LoVo (cell line): ENCODE data around the gene AGBL5.
A peak's percentile ranks its signal among the peaks of the same experiment; 100 is the strongest.

Experiments
- DNase-seq: peaks from one replicate; pipeline ENCODE4 v3.0.0-alpha.2; 2016; ENCODE audit warnings: low spot score

AGBL5 gene

DNA sequence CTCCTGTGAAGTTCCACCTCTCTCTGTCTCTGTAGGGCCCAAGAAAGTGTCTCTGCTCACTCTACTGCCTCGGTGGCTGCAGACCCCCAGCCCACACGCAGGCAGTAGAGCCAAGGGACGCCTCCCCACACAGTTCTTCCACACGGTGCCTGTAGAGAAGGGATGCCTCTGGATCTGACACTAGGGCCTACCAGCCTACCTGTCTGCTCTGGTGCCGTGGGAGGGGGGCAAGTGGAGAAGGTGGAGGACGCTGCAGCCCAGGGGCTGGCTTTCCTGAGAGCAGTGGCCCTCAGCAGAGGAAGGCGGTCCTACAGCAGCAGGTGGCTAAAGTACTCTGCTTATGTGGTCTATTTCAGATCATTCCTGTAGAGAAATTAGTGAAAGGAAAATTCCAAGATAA lies 27.7 kb upstream of the AGBL5 start:
- DNase-seq, result no peak

DNA sequence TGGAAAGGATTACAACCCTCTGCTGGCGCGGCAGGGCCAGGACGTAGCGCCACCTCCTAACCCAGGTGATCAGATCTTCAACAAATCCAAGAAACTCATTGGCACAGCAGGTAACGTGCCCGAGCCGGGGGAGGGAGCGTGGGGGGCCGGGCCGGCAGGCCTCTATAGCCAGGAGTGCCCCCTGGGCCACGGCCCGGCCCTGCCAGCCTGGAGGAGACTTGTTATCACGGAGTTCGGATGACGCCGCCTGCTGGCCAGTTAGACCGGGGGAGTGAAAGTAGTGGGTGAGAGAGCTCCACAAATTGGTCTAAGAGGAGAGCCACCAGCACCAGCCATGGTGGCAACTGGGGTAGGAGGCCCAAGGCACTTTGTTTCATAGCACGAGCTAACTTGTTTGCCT lies 27.3 kb upstream of the AGBL5 start:
- no peak for DNase-seq

DNA sequence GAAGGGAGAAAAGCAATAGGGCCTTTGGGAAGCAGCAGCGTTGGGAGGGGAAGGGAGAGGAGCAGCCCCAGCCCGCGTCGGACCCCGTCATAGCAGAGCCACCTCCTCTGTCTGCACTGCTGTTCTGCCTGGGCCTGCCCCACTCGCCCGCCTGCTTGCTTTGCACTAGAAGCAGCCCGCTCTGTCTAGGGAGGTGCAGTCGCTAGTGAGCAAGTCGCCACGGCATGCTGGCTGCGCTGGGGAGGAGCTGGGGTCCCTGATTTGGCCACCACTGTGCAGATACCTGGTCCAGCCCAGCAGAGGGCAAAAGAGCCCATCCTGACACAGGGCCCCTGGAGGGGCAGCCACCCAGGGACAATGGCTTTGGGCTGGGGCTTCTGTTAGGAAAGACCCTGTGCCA lies 26.7 kb upstream of the AGBL5 start:
- DNase-seq, result no peak

DNA sequence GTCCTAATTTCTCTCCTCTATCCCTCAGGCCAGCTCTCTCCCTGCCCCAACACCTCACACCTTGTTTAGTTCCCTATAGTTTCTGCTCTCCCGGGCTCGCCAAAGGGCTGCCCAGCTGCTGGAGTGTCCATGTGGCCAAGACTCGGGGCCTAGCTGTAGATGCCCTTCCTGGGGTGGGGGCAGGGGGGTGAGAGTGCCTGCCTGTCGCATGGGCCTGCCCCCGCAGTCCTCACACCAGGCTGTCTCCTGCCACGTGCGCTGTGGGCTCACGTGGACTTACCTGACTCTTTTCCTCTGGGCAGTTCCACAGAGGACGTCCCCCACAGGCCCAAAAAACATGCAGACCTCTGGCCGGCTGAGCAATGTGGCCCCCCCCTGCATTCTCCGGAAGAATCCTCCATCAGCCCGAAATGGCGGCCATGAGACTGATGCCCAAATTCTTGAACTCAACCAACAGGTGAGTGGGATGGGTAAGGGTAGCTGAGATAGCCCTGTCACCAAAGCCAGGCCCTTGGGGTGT lies 26.1 kb upstream of the AGBL5 start:
- DNase-seq, result no peak

DNA sequence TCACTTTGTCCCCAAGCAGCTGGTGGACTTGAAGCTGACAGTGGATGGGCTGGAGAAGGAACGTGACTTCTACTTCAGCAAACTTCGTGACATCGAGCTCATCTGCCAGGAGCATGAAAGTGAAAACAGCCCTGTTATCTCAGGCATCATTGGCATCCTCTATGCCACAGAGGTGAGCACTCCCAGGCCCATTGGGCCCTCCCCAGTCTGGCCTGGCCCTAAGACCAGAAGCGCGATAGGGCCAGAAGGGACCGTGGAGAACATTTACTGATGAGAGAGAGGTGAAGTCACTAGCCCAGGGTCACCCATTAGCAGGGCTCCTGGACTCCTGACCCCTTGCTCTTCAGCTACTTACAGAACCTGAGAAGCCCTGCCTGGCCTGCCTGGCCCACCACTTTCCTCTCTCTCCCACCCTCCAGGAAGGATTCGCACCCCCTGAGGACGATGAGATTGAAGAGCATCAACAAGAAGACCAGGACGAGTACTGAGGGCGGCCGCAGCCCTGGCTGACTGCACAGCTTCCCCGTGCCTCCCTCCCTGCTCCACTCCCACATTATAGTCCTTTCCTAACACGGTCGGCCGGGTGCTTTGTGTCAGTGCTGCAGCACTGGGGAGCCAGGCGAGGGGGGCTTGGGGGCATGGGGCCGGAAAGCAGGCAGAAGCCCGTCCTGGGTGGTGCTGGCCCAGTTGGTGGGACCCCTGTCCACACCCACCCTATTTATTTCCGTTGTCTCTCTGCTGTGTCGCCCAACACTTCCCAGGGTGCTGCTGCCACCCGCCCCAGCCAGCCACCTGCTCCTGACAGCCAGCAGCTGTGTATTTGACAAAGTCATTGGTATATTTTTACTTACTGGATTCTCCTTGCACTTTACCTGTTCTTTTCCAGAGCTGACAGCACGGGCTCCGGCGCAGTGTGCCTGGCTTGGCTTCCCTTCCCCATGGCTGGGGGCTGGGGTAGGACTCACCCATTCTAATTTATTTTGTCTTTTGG lies 25.3 kb upstream of the AGBL5 start:
- no peak for DNase-seq

DNA sequence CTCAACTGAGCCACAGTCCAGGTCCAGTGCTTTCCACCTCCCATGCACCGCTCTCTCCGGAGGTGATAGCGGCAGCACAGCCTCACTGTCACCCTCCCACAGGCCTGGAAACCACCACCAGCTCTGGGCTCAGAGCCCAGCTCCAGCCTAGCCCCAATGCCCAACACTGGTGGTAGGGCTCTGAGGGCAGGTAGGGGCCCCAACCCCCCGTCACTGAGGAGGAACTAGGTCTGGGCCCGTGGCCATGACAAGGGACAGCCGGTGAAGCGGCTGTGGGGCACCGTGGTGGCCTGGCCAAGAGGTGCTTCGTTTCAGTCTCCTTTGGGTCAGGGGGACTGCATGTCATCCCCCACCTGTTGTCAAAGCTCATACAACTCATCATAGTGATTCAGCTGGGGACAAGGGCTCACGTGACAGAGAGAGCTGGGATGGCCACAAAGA lies 24.2 kb upstream of the AGBL5 start:
- no peak for DNase-seq

DNA sequence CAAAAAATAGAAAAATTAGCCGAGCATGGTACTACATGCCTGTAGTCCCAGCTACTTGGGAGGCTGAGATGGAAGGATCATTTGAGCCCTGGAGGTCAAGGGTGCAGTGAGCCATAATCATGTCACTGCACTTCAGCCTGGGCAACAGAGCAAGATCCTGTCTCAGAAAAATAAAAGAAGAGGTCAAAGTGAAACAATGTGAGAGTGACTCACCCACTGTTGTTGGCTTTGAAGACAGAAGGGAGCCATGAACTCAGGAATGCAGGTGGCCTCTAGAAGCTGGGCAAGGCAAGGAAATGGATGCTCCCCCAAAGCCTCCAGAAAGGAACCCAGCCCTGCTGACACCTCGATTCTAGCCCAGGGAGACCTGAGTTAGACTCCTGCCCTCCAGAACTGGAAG lies 22.4 kb upstream of the AGBL5 start:
- DNase-seq, result no peak

DNA sequence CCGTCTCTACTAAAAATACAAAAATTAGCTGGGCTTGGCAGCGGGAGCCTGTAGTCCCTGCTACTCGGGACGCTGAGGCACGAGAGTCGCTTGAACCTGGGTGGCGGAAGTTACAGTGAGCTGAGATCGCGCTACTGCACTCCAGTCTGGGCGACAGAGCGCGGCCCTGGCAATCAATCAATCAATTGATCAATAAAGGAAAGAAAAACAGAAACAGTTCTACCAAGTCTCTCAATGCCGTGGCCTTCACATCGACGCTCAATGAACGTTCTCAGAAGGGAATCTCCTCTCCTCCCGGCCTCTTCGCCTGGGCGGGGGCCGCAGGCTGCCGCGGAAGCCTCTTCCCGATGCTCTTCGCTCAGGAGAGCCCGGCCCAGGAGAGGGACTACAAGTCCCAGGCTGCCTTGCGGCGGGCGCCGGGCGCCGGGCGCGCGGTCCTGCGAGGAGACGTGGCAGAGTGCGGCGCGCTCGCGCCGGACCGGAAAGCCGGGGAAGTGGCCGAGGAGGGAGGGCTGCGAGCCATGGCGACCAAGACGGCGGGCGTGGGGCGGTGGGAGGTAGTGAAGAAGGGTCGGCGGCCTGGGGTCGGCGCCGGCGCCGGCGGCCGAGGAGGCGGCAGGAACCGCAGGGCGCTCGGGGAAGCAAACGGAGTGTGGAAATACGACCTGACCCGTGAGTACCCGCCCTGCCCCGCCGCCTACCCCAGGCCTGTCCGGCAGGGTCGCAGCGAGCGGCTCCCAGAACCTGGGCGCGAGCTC lies 18.8 kb upstream of the AGBL5 start, which contains the start of gene TMEM214:
Gene TMEM214, plus strand, starts transcription at position 471 of the 758 bp plus-strand sequence. Its CDS starts 51 bp downstream, at position 522.
- DNase-seq, result peak; percentile 88

DNA sequence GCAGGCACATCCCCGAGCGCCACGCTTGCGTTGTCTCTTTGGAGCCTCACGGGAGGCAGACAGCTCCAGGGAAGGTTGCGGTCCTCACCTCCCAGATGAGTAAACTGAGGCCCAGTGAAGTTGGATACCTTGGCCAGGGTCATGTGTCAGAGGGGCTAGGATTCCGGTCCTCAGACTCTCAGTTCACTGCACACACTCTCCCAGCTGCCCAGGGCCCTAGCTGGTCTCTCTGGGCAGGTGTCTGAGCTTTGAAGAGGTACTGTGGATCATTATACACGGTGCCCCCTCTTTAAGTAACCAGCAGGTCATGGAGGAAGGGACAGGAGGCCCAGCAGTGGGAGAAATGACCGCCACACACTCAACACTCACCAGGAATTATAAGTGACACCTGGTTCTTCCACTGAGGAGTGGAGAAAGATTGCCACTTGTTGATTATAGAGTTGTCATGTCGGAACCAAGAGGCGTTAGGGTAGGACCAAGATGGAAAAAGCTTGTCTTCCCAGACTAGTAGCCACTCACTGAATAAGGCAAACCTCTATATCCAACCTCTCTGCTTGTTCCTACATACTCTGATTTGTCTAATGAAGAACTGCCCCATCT lies 18.1 kb upstream of the AGBL5 start:
- no peak for DNase-seq

DNA sequence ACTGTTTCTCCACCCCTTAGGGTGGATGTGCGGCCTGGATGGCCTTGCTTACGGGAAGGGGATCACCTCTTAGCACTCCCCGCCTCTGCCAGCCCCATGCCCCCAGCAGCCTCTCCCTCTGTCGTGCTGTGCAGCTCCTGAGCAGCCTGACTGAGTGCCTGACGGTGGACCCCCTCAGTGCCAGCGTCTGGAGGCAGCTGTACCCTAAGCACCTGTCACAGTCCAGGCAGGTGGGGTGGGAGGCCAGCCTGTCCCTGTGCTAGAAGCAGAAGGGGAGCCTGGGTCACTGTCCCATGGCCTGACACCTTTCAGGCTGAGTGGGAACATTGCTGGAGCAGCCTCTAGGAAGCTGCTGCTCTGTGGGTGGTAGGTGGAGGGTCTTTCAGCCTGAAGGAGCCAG lies 13.5 kb upstream of the AGBL5 start:
- DNase-seq, result no peak

DNA sequence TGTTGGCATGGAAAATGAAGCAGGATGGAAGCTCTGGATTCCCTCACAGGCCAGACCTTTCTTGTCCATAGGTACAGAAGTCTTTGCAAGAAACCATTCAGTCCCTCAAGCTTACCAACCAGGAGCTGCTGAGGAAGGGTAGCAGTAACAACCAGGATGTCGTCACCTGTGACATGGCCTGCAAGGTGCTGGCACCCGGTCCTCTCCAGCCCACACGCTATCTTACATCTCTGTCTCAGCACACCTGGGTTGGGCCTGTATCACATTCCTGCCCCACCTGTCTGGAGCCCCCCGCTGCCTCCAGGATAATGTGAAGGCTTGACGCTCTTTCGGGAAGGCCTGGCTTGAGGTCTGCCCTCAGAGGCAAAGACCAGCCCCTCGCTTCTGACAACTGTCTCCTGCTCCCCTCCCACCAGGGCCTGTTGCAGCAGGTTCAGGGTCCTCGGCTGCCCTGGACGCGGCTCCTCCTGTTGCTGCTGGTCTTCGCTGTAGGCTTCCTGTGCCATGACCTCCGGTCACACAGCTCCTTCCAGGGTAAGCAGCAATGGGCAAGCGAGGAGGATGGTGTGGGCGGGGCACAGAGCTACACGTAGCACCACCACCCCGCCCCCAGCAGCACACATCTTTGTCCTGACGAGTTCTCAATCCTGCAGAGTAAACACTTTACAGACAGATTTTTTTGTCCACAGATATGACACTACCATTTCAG lies 12.7 kb upstream of the AGBL5 start:
- DNase-seq, result no peak

DNA sequence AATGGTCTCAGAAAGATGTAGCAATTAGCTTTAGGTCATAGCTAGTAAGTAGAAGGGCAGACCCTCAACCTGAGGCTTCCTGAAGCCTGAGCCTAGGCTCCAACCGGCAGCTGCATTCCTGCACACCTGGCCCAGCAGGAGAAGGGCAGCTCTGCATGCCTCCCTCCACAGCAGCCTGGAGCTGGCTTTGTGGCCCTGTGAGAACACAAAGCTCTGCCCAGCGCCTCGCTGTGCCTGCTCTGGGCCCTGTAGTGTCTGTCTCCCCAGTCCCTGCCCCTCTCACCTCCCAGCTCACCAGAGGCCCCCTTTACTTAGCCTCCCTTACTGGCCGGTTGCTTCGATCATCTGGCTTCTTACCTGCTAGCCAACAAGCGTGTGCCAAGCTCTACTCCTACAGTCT lies 12.0 kb upstream of the AGBL5 start:
- DNase-seq, result no peak

DNA sequence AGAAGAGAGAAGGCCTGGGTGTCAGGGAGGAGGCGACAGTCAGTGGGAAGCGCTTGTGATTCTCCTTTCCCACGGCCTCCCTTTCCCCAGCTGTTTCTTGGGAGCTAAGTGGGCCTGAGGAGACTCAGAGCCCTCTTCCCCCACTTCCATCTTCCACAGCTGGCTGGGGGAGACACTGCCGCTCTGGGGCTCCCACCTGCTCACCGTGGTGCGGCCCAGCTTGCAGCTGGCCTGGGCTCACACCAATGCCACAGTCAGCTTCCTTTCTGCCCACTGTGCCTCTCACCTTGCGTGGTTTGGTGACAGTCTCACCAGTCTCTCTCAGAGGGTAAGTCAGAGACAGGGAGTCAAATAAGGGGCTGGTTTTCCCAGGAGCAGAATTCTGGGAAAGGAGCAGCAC lies 11.6 kb upstream of the AGBL5 start:
- DNase-seq, result no peak

DNA sequence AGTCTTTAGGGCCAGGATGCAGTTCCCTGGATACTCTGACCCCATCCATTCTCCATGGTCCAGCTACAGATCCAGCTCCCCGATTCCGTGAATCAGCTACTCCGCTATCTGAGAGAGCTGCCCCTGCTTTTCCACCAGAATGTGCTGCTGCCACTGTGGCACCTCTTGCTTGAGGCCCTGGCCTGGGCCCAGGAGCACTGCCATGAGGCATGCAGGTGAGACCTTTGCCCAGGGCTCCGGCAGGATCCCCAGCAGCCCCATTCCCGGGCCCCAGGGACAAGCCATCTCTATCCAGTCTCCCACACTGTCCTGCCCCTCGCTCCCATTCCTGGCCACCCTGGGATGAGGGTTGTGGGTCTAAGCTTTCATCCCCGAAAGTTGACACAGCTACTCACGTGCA lies 11.2 kb upstream of the AGBL5 start:
- DNase-seq, result no peak

DNA sequence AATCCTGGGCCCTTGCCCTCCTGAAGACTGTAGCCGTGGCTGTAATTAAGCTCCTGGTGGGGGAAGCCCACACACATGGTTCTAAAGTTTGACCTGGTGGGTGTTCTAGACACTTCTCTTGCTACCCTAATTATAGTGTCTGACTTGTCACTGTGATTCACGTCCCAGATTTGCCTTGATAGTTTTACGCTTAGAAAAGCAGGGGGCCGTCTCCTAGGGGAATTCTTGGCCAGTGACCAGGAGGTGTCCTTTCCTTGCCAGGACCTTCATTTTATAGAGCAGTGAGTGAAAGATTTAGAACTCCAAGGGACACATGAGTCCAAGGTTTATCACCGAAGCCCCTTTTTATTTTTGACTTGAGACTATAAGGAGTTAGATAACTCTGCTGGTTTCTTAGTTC lies 9.7 kb upstream of the AGBL5 start:
- no peak for DNase-seq

DNA sequence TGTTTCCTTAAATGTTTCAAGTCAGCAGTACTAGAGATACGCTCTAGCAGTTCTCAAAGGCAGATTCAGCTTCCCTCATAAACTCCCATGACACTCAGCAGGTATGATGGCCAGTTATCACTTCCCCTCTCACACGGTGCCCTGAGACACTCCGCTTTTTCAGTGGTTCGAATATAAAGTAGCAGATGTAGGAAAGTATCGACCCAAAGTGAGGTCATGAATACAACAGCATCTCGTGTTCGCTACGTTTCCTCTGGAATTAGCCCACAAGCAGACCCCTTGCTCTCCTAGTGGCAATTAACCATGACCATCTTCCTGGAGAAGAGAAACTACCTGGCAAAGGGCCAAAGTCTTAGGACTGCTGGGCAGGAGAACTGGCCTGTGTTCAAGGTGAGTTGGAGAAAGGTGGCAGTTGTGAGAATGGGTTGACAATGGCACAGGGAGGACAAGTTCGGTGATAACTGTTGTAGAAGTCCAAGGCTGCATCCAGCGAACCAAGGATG lies 9.3 kb upstream of the AGBL5 start:
- DNase-seq, result no peak

DNA sequence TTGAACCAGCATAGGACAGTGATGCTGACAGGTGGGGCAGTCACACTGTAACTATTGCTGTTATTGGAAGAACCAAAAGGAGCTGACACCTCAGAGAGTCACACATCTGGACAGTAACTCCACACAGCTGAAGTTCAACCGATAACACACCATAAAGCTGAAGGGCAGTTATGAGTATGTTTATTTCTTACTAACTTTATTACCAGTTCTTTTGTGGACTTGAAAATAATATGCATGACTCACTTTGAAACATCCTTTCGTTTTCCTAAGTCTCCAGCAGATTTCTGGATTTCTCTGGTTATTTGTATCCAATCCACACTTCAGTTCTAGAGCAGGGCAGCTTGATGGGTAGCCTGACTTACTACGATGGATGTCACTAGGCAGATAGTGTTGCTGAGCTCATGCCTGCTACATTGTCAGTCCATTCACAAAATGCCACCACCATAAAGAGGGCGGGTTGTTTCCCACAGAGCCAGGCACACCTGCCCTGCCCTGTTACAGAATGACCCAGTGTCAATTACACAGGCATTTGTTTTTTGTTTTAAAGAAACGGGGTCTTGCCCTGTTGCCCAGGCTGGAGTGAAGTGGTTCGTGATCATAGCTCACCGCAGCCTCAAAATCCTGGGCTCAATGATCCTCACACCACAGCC lies 8.4 kb upstream of the AGBL5 start:
- DNase-seq, result no peak

DNA sequence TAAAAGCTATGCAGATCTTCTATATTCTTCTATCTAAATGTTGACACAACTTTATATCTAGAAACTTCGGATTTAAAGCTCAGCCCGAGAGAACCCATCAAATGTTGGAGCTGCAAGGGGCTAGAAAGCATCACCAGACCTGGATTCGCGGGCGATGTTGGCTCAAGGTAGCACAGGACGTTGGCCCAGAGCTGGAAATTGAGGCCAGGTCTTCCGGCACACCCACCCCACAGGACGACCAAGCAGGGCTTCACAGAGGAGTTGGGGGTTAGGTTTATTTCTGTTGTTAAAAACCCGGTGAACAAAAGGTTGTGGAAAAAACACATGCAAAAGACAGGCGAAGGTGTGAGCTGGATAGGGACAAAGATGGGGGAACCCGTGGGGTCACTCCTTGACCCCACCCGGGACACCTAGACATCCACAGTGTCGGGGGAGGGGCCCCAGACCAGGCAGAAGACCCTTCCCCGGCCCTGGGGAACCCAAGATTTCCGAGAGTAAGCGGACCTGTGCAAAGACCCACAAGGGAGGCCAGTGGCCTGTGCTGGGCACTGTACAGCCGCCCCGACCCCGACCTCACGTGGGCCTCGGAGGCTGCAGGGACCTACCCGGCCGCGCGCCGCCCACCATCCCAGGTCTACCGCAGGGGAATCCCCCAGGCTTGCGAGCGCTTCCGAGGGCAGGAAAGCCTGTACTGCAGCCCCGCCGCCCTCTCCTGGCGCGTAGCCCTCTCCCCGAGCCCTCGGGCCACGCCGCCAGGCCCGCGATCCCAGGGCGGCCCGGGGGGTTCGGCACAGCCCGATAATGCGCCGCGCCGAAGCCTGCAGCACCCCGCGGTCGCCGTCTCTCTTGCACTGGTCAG lies 1.8 kb upstream of the AGBL5 start:
- DNase-seq, result no peak

DNA sequence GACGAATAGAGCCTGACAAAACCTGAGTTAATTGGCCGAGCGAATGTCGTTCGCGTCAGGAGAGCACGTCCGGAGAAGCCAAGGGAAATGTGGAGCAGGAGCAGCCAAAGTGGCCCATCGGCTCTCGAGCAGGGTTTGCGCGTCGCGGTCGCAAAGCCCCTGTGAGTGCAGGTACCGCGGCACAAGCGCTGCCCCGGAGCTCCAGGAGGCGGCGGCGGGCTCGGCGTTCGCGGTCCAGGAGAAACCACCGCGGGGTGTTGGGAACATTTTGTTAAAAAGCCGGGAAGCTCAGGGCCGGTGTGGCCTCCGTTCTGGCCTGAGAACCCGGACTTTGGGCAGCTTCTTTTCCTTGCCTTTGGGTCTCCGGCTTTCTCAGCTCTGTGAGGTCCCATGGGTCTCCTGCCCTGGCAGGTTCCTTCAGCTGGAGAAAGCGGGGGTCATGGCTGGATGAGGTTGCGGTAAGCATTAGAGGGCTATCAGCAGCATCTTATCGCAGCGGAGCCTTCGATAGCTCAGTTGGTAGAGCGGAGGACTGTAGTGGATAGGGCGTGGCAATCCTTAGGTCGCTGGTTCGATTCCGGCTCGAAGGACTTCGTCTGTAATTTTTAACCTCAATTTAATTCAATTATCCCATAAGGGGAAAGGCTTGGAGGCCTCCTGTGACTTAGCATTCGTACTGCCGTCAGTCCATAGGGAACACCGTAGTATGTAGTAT lies 1.0 kb upstream of the AGBL5 start:
- DNase-seq, result peak; percentile 86
